Vagina (tissue), 2 donors: ENCODE results near the gene IL32.

Experiments used
- CTCF ChIP-seq, 3 experiments: fragments of 450-650 bp in 2 of 3; fragments of 200-600 bp in 1 of 3; sonication (generic) in 1 of 3; IDR thresholded peaks; one replicate each; pipeline ENCODE4 v1.5.1; 2017 to 2019; ENCODE audit warnings: antibody characterized with exemption in 3 of 3, mild to moderate bottlenecking in 2 of 3, moderate library complexity in 2 of 3
- POLR2A ChIP-seq, 2 donors: fragments of 450-650 bp; IDR thresholded peaks; one replicate each; pipeline ENCODE4 v1.6.1; 2017; ENCODE audit warnings: antibody characterized with exemption in 2 of 2, mild to moderate bottlenecking in 2 of 2, moderate library complexity in 2 of 2
- POLR2AphosphoS5 ChIP-seq, 2 donors: sonication (generic); formaldehyde crosslinking; IDR thresholded peaks; one replicate each; pipeline ENCODE4 v1.9.0; 2017; ENCODE audit warnings: antibody characterized with exemption in 2 of 2, mild to moderate bottlenecking in 2 of 2, low read depth in 1 of 2; ENCODE audit not compliant: insufficient read depth in 1 of 2

GRCh38 chr16:3027983-3028715 lies 37.3 kb upstream of the IL32 start:
- peak; percentile 15 to 52 (median 45) for TF ChIP-seq CTCF (IDR thresholded peaks at IDR 0.05)
- no peak for TF ChIP-seq POLR2AphosphoS5 (IDR thresholded peaks at IDR 0.05; ENCODE audit: insufficient read depth in 1 of 2, low read depth in 1 of 2)
- no peak for TF ChIP-seq POLR2A (IDR thresholded peaks at IDR 0.05)
